GM12891 (cell line): ENCODE results near the gene DGCR2.

Source experiments
- PAX5 ChIP-seq: IDR thresholded peaks from 2 replicates; pipeline ENCODE4 v1.6.1; 2011; ENCODE audit warnings: low read length, moderate library complexity, mild to moderate bottlenecking; ENCODE audit not compliant: insufficient read depth, severe bottlenecking
- POLR2A ChIP-seq: IDR thresholded peaks from 2 replicates; pipeline ENCODE4 v1.6.1; 2011; ENCODE audit warnings: low read depth, low read length, control low read depth
- POLR2AphosphoS5 ChIP-seq: IDR thresholded peaks from 2 replicates; pipeline ENCODE4 v1.6.1; 2011; ENCODE audit warnings: low read depth, low read length, control low read depth
- SPI1 ChIP-seq: IDR thresholded peaks from 2 replicates; pipeline ENCODE4 v1.6.1; 2011; ENCODE audit warnings: low read depth, low read length, control low read depth
- TAF1 ChIP-seq: IDR thresholded peaks from 2 replicates; pipeline ENCODE4 v1.6.1; 2011; ENCODE audit warnings: low read depth, low read length, control low read depth

DNA sequence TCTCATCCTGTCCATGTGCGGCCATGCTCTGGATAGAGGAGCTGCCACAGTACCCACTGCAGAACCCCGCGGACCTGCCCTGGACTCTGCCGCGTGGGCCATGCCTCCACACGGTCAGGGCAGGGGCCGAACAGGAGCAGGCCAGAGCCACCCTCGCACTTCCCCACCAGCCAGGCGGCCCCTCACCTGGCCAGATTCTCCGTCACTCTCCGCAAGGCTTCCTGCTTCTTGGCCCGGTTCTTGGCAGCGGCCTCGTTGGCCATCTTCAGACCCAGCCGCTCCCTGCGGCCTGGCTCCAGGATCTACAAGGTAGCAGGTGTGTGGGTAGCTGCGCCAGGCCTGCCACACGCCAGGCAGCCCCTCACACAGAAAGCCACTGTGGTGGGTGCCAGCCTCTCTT lies 12.7 kb upstream of the DGCR2 start:
- TF ChIP-seq POLR2A (no peak), TAF1 (no peak), POLR2AphosphoS5 (no peak), PAX5 (no peak), SPI1 (no peak)
